Endothelial cell of hepatic sinusoid (primary cell): Measurements from ENCODE around the gene PROM2.
"Not testable (repeated sequence)": the region's sequence is repeated elsewhere in the genome, so short reads cannot be mapped to it uniquely, and the experiment has no call there.

Source experiments
- in situ Hi-C: cut with HindIII; loops from 2 replicates; pipeline ENCODE4 v1.10.0; 2017; ENCODE audit warnings: low sequenced_read_pairs

Gene PROM2, protein sequence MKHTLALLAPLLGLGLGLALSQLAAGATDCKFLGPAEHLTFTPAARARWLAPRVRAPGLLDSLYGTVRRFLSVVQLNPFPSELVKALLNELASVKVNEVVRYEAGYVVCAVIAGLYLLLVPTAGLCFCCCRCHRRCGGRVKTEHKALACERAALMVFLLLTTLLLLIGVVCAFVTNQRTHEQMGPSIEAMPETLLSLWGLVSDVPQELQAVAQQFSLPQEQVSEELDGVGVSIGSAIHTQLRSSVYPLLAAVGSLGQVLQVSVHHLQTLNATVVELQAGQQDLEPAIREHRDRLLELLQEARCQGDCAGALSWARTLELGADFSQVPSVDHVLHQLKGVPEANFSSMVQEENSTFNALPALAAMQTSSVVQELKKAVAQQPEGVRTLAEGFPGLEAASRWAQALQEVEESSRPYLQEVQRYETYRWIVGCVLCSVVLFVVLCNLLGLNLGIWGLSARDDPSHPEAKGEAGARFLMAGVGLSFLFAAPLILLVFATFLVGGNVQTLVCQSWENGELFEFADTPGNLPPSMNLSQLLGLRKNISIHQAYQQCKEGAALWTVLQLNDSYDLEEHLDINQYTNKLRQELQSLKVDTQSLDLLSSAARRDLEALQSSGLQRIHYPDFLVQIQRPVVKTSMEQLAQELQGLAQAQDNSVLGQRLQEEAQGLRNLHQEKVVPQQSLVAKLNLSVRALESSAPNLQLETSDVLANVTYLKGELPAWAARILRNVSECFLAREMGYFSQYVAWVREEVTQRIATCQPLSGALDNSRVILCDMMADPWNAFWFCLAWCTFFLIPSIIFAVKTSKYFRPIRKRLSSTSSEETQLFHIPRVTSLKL

DNA sequence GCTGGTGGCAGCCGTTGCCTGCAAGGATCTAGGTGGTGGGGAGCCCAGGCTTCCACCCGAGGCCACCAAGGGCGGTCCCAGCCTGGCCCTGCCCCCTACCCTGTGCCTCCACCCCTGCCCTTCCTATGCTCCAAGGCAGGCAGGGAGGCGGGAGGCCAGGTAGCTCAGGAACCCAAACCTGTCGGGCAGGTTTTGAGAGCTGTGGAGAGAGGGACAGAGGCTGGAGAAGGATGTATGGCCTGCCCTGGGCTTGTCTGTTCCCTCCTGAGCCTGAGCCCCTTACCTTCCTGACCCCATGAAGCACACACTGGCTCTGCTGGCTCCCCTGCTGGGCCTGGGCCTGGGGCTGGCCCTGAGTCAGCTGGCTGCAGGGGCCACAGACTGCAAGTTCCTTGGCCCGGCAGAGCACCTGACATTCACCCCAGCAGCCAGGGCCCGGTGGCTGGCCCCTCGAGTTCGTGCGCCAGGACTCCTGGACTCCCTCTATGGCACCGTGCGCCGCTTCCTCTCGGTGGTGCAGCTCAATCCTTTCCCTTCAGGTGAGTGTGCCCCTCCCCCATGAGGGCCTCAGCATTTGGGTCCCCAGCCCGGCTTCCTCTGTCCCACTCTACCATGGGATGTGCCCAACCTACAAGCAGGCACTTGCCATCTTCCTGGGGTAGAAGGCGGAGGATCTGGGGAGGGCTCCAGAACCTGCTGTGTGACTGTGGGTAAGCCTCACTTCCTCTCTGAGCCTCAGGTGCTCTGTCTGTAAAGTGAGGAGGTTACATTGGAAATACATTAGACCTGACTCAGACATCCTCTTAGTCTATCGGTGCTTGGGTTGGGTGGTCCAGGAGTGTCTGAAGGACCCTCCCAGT, at the start of gene PROM2:
PROM2 (plus strand) TSS at position 159 of the 860 bp plus-strand sequence; CDS start at position 296, 137 bp downstream.
- in situ Hi-C loops, result loop anchor here (5.0 kb wide), 1 partner anchor 38 kb away; no protein-coding TSS in a partner anchor

DNA sequence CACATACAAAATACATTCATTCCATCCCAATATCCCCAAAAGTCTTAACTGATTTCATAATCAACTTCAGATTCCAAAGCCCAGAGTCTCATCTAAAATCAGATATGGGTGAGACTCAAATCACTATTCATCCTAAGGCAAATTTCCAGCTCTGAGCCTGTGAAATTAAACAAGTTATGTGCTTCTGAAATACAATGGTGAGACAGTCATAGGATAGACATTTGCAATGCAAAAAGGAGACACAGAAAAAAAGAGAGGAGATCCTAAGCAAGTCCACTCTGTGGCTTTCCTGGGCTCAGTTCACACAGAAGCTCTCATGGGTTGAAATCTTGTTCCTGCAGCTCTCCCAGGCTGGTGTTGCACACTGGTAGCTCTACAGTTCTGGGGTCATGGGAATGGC, 48.6 kb upstream of the PROM2 start:
- in situ Hi-C loops, result no loop called here

DNA sequence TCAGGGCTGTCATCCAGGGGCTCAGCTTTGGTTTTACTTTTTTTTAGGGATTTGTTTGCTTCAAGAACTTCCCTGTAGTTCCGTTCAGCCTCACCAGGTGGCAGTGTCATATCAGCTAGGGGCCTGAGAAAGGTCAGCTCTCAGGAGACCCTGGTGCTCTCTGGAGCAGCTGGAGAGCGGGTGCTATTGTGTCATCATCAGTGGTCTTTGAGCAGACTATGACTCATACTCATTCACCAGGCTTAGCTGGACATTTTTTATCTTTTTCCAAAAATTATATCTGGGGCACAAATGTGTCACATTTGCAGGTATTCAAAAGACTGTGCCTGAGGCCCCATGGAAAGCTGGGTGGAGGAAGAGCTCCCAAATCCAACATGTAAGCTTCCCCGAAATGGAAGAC, 42.5 kb upstream of the PROM2 start:
- in situ Hi-C loops, result no loop called here

DNA sequence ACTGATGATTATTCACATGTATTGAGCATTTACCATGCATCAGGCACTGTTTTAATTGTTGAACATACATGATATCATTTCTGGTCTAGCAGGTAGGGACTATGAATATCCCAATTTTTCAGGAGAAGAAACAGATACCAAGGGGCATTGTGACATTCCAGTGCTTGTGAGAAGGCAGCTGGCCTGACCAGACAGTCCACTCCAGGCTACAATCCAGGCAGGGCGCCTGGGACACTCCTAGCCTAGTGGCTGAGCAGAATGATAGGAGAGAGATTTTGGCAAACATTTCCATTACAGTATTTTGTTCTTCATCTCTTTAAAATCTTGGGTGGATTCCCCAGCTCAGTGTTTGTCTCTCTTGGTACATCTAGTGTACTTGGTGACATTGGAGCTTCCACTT, 42.0 kb upstream of the PROM2 start:
- in situ Hi-C loops, result no loop called here

DNA sequence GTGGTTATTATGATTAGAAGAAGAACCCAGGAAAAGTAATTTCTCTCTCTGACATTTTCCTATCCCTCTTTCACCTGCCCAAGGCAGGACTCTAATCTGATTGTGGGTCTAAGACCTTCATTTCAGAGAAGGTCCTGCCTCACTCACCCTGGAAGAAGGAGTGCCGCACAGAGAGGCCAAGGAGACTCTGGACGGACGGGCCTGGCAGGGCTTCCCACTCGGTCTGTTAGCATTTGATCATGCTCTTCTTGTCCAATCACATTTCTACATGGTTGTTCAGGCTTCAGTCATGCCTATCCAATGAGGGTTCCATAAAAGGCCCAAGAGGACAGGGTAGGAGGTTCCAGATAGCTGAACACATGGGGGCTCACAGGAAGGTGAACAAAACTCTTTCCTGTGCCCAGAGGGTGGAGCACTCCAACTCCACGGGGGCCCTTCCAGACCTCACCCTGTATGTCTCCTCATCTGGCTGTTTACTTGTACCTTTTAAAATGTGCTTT, 39.9 kb upstream of the PROM2 start:
- in situ Hi-C loops, result no loop called here

DNA sequence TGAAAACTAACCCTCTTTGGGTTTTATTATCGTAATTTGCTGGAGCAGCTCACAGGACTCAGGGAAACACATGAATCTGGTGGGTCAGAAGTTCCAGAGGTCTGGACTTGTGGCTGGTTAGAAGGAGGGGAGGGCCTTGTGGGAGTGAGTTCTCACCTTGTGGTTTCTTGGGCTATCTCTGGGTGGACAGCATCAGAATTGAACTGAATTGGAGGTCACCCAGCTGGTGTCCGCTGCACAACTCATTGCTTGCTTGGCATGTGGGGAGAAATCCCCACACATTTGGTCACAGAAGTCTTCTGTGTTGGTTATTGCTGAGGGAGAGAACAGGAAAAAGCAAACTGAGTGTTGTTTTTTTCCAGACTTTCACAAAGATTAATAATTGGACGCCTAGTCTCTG, 39.4 kb upstream of the PROM2 start:
- in situ Hi-C loops, result no loop called here

DNA sequence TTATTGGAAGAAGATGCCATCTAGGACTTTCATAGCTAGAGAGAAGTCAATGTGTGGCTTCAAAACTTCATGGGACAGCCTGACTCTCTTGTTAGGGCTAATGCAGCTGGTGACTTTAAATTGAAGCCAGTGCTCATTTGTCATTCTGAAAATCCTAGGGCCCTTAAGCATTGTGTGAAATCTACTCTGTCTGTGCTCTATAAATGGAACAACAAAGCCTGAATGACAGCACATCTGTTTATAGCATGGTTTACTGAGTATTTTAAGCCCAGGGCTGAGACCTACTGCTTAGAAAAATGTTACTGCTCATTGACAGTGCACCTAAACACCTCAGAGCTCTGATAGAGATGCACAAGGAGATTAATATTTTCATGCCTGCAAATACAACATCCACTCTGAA, 36.1 kb upstream of the PROM2 start:
- in situ Hi-C loops, result no loop called here

DNA sequence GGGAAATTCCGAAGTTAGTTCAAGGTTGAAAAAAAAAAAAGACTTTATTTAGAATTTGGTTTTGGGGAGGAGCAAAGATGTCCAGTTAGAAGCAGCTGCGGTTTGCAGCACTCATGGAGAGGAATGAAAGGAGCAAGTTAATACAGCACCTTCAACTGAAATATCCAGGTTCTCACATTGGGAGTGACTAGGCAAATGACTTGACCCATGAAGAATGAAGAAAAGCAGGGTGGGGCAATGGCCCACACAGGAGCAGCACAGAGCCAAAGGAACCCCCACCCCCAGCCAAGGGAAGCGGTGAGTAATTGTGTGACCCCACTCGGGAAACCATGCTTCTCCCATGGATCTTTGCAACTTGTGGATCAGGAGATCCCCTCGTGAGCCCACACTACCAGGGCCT, 34.2 kb upstream of the PROM2 start:
- in situ Hi-C loops, result no loop called here

DNA sequence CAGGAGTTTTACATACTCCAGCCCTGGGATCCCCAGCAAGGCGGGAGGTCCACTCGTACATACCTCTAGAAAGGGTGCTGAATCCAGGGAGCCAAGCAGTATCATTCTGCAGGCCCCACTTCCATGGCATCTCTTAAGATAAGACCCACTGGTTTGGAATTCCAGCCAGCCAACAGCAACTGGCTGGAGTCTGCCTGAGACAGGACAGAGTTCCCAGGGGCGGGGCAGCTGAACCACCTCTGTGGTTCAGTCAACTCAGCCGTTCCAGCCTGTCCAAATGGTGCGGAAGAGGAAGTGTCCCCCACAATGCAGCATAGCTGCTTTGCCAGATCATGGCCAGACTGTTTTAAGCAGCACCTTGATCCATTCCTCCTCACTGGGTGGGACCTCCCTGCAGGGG, 33.7 kb upstream of the PROM2 start:
- in situ Hi-C loops, result no loop called here

DNA sequence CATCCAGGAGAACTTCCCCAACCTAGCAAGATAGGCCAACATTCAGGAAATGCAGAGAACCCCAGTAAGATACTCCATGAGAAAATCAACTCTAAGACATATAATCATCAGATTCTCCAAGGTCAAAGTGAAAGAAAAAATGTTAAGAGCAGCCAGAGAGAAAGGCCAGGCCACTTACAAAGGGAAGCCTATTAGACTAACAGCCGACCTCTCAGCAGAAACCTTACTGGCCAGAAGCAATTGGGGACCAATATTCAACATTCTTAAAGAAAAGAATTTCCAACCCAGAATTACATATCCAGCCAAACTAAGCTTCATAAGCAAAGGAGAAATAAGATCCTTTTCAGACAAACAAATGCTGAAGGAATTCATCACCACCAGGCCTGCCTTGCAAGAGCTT, 32.2 kb upstream of the PROM2 start:
- in situ Hi-C loops, result not testable (repeated sequence)

DNA sequence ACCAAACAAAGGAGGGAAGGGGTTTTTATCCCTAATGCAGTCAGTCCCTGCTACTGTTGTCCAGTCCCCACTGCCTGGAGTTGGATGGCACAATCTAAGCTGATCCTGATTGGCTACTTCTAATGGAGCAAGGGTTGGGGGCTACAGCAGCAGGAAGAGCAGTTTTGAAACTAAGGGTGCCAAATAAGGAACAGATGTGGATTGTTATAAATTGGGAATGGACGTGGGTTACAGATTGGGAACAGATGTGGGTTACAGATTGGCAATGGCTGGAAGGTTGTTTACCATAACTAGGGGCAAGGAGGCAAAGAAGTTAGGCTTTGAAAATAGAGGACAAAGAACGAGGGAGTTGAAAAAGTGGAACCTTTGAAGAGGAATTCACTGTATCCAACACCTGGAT, 16.0 kb upstream of the PROM2 start:
- in situ Hi-C loops, result no loop called here

DNA sequence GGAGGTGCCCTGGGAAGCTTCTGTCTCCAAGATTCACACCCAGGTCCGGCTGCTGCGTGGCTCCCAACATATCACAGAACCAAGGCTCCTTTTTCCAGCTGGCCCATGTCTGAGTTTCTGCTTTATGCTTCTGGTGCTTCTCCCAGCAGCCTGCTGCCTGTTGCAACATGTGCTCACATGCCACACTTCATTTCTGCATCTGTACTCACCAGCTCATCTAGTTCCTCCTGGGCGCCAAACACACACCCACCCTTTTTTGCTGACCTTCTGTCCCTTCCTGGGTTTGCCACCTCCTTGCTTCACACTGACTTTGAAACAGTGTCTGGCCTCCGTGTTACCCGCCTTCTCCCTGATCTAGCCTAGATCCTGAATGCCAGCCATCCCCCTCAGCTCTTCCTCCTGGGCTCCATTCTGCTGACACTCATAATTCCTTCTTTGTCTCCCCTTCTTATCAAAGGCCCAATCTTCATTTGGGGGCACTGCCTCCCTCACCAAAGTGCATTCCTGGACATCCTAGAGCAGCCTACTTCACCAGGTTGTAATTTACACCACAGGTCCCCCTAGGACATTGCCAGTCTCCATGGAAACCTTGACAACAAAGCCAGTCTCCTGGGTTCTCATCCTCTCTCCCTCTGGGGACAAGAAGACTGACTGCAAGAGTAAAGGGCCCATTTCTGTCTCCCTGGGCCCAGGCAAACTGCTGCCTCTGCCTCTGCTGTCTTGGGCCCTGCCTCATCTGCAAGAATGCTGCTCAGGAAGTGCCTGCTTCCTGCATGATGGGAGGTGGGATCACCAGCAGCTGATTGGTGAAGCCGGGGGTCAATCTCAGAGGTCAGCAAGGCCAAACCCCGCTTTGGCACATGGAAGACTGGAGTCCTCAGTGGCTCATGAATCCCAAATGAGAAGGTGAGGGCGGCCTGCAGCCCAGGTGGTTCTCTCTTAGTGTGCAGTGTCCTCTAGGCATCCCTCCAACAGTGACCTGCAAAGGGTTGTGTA, 13.9 kb upstream of the PROM2 start:
- in situ Hi-C loops, result no loop called here

DNA sequence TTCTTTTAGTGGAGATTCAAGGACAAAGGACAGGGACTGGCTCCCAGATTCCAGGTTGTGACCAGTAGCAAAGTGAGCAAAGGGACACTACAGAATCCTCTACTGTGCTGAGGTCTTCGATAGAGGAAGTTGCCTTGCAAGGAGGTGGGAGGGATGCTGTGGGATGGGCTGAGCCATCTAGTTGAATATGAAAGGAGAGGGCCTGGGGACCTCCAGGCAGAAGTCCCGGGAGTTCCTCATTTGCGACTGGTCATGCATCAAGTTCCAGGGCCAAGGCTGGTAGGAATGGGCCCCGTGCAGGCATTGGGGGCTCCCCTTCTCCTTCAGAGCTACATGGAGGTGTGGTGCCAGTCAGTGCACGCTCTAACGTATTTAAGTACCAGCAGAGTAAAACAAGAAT, 12.6 kb upstream of the PROM2 start:
- in situ Hi-C loops, result no loop called here

DNA sequence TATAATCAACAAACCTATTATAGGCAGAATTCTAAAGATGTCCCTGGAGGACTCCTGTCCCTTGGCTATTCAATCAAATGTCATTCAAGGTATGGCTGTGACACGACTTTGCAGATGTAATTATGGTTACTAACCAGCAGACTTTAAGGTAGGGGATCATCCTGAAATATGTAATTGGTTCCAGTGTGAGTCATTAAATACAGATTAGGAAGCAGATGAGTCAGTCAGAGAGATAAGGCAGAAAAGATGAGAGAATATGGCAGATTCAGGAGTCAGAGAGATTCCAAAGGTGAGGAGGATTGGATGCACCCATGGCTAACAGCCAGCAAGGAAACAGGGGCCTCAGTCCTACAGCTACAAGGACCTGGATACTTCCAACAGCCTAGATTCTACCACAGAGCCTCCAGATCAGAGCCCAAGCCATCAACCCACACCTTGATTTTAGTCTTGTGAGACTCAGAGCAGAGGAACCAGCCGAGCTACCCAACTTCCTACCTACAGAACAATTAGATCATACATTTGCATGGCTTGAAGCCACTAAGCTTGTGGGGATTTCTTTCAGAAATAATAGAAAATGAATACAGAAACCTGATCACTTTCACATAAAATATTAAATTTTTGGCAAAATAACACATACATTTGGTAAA, 11.2 kb upstream of the PROM2 start:
- in situ Hi-C loops, result no loop called here

DNA sequence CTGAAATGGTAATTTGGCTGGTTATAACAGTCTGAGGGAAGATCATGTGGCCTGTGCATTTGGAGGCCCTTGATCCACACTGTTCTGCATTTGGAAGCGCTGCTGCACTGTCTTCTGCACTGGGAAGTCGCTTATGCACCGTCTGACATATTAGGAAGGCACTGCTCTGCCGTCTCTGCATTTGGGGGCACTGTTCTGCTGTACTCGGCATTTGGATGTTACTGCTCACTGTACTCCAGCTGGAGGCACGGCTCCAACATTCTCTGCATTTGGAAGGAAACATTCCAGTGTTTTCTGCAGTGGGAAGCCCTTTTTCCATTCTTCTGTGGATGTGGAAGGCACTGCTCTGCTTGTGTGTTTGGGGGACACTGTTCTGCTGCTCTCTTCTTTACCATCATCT, 9.6 kb upstream of the PROM2 start:
- in situ Hi-C loops, result no loop called here

DNA sequence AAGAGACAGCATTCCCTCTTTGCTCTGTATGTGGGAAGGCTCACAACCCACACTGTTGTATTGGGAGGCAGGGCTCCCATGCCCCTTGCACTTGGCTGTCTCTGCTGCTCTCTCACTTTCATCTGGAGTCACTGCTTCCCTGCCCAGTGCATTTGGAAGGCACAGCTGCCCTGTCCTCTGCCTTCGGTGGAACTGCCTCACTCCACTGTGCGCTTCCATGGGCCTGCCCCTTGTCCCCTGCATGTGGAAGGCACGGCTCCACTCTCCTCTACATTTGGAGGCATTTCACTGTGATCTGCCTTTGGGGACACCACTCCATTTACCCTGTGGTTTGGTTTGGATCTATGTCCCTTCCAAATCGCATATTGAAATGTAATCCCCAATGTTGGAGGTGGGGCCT, 9.1 kb upstream of the PROM2 start:
- in situ Hi-C loops, result no loop called here

DNA sequence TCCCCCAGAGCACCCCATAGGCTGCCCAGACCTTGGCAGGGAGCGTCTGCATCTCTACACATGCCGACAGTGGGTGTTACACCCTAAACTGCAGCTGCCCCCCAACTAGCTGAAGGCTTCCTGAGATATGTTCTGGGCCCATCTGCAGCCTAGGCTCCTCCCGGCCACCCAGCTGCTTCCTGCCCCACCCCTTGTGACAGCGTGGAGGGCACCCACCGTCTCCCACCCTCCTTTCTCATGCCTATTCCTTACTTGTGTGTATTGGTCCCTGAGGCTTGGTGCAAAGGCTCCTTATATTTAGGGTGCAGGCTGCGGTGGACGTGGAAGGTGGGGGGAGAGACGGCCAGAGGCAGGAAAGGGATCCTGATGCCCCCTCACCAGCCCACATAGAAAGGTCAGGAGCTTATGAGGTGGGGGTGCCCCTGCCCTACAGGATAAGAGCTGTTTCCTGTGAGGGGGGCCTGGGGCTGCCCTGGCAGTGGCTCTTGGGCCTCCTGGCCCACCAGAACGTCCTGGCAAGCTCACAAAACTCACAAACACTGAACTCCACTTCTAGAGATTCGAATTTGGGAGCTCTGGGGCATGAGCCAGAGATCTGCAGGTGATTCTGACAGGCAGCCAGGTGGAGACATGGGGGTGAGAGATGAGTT, 7.3 kb upstream of the PROM2 start:
- in situ Hi-C loops, result no loop called here

DNA sequence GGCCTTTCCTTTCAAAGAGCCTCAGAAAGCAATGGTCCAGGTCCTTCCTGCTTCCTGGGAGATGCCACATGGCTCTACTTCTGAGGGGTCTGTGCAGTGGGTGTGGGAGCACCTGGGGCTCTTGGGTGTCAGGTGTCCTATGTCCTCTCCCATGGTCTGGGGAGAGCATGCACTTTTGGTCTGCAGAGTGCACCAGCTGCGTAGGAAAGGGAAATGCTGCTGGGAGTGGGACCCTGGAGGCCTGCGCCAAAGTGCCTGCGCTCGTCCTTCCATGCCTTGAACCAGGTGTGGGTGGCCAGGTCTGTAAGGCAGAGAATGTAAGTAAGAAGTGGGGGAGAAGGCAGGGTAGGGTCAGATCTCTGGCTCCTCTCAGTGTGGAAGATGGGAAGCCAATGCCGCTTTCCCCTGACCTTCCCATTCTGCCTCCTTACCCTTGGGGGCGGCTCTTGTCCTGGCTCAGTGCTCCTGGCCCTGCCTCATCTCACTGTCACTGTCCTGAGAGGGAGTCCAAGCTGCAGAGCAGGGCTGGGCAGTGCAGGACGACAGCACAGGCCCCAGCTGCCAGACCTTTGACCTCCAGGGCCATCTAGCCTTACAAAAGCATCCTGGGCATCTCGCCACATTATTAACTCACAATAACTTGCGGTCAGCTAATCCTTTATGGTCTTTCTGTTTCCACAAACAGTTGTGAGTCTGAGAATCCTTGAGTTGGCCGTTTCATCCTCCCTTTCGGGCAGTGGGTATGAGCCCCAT, 6.6 kb upstream of the PROM2 start:
- in situ Hi-C loops, result no loop called here
